SH-SY5Y (cell line): ENCODE measurements around the gene EDIL3.

ENCODE experiments used
- GATA2 ChIP-seq: IDR thresholded peaks from 2 replicates; pipeline ENCODE4 v1.6.1; 2011; ENCODE audit warnings: mild to moderate bottlenecking, low read depth, low read length
- GATA3 ChIP-seq: IDR thresholded peaks from 2 replicates; pipeline ENCODE4 v1.6.1; 2011; ENCODE audit warnings: low read depth, mild to moderate bottlenecking, low read length, moderate library complexity

Gene EDIL3

DNA sequence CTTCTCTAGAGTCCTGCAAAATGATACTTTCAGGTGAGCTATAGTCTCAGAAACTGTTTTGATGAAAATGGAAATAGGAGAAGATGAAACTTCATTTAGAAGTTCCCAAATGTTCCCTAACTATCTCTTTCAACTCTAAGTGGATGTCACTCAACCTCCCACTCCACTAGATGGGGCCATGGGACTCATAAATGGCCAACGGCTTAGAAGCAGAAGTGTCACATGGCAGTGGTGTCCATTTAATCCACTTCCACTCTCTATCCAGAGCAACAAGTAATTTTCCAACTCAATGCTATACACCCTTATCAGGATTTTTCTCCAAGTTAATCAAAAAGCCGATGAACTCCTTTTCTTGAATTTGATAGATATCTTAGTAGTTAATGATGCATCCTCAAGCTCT is 295.7 kb downstream of the EDIL3 start:
- TF ChIP-seq GATA2, result no peak
- no peak for TF ChIP-seq GATA3

DNA sequence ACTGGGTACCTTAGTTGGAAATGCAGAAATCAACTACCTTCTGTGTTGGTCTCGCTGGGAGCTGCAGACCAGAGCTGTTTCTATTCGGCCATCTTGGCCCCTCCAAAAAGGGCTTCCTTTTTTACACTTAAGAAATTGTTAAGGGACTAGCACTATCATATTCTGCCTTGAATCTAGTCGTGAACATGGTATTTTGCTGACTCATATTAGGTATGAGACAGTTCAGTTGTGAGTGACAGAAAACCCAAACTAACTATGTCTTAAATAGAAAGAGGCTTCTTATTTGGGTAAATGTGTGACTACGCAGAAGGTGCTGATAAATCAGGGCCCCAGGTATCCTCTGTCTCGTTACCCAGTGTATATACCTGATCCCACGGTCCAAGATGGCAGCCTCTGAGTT is 298.2 kb downstream of the EDIL3 start:
- TF ChIP-seq GATA3 (no peak), GATA2 (no peak)

DNA sequence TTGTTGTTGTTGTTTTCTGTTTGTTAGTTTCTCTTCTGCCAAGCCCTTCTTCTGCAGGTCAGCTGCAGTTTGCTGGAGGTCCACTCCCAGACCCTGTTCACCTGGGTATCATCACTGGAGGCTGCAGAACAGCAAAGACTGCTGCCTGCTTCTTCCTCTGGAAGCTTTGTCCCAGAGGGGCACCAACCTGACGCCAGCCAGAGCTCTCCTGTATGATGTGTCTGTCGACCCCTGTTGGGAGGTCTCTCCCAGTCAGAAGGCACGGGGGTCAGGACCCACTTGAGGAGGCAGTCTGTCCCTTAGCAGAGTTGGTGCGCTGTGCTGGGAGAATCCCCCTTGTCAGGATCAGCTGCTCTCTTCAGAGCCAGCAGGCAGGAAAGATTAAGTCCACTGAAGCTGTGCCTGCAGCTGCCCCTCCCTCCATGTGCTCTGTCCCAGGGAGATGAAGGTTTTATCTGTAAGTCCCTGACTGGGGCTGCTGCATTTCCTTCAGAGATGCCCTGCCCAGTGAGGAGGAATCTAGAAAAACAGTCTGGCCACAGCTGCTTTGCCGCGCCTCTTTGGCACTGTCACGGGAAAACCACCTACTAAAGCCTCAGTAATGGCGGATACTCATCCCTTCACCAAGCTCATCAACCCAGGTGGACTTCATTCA is 299.2 kb downstream of the EDIL3 start:
- TF ChIP-seq GATA2 (no peak), GATA3 (no peak)

DNA sequence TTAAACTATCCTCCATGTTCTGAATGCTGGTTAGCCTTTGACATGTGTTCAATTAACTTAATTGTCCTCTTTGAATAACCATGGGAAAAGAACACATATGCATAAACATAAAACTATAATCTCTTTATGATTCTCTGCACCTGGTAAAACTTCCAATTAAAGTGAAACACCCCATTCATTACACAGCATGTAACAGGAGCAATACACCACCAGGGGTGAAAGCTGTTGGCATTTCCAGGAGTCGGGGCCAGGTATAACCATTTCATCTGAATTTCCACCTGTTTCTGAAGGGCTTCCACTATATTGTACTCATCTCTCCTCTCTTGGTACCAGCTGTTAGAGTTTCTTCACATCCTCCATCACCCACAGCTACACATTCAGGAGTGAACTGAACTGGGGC is 303.8 kb downstream of the EDIL3 start:
- TF ChIP-seq GATA3 (no peak), GATA2 (no peak)

DNA sequence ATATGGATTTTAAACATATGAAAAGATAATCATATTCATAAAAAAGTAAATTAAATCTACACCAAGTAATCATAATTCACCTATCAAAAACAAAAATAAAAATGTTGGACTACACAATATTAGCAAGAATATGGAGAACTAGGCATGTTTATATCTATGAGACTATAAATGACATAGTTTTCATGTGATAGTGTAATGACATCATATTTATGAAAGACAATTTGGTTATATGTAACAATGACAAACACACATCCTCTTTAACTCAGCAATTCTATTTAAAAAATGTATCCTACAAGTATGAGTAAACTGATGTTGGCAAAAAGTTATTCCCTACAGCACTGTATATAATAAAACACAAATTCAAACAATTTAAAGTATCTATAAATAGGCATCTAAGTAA is 312.3 kb downstream of the EDIL3 start:
- TF ChIP-seq GATA3, result no peak
- no peak for TF ChIP-seq GATA2

DNA sequence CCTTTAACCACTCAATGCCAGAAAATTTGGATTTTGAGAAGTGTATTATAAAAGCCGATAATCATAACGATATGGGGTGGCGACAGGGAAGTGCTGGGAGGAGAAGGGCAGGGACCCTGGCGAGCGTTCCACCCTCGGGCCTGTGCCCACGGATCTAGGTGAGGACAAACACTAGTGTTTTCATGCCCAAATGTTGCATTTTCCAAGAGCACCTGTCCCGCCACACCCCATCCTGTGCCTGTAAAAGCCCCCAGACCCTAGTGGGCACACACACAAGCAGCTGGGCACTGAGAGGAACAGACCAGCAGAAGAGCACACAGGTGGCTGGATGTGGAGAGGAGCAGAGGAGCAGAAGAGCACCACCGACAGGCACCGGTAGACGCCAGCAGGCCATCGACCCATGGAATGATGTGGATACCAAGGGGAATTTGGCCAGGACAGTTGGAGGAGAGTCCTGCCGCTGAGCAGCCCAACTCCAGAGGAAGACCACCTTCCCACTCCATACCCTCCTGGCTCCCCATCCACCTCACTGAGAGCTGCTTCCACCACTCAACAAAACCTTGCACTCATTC is 315.0 kb downstream of the EDIL3 start:
- TF ChIP-seq GATA3 (no peak), GATA2 (no peak)

DNA sequence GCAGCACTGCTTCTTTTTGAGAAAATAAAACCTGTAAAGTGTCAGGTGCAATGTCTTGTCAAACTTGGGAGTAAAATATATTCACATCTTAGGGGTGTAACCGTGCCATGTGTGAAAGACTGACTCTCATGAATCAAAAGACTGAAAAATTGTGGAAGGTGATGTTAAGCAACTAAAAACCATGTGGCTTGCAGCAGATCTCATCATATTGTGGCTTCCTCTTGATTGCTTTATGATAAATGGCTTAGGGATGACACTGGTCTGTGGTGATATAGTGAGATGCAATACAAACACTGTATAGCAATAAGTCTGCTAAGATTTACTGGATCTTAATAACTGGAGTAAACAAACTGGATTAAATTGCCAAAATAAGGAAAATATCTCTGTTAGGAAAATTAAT is 321.6 kb downstream of the EDIL3 start:
- no peak for TF ChIP-seq GATA3
- TF ChIP-seq GATA2, result no peak

DNA sequence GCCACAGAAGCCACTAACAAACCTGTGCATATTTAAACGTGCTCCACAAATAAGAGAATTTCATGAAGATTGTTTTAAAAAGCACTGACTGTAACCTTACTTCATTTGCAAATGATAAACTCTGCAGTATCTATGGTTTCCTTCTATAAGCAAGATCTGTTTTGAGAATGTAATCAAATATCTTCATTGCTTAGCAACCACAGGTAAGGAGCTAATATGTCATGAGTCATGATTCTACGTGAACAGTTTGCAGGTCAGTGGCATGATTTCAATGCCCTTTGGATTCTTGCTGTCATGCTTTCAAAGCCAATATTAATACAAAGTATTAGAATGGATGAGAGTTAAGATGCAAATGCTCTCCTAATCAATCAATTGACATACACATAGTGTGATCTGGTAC is 325.0 kb downstream of the EDIL3 start:
- TF ChIP-seq GATA2 (no peak), GATA3 (no peak)

DNA sequence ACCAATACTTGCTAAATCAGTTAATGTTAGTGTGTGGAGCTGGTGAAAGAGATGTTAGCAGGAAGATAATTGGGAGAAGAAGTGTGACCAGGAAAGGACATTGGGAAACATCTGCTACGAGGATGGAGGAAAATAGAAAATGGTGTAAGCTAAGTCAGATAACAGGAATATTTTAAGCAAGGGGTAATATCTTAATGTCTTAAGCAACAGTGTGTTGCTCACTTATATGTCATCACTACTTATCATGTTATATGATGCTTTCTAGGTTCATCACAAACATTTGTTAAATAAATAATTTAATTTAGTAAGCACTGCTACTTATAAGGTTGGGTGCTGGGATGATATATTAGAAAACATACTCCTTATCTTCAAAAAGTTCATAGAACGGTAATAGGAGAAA is 326.1 kb downstream of the EDIL3 start:
- no peak for TF ChIP-seq GATA3
- TF ChIP-seq GATA2, result no peak

DNA sequence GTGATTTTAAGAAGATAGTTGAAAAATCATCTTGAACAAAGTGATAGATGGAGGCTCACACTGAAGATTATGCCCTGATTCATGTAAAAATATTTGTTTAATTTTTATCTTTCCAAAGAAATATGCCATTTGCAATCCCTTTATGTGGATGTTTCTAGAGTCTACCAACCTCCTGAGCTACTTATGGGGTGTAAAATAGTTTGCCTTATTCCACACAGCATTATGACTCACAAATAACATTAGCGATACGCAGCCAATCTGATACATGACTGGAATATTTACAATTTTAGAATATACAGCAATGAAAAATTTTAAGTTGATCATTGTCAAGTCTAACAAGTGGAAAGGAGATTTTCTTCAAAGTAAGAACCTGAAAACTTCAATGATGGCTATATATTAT is 327.5 kb downstream of the EDIL3 start:
- TF ChIP-seq GATA2 (no peak), GATA3 (no peak)

DNA sequence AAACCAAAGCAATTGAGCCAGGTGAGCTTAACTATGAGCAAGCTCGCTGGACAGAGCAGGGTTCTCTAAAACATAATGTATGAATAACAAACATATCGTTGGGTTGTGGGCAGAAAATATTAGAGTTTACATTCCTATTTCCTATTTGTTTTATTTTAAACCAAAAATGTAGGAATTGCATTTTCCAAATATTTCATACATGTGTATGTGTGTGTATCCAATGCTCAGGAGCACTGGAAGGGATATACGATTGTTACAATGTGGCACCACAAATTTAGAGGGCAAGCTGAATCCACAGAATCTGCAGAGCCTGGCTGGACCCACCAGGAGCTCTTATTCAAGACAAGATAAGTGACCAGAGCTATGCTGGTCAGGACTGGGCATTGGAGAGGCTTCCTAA is 338.7 kb downstream of the EDIL3 start:
- TF ChIP-seq GATA2, result no peak
- TF ChIP-seq GATA3, result no peak

DNA sequence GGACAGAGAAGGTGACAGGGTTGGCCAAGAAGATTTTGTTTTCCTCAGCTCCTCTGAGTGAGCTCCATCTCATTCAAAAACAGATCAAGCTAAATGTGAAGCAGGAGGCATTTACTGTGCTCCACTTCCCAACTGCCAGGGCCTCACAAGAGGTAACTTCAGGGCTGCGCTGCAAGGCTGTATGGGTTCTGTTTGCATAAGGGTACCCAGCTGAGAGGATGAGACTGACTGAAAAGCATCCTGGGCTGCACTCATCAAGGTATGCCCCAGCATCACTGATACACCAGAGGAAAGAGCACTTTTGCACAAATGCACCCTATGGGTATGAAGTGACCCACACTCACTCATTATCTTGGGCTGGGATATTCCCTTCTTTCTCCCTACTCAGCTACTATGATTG is 347.8 kb downstream of the EDIL3 start:
- TF ChIP-seq GATA2 (no peak), GATA3 (no peak)

DNA sequence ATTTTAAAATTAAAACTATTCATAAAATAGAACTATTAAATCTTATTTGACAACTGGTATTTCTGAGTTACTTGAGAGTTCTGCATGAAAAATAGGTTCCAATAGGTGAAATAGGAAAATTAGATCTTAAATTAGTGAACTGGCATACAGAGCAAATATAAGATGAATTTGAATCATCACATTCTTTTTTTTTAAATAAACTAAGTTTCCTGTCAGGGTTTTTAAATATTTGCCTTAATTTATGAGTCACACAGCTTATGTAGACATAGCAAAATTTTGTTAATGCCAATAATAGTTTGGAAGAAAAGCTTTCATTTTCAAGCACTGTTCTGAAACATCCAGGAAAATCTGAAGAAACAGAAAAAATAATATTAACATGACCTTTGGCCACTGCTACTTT is 352.4 kb downstream of the EDIL3 start:
- TF ChIP-seq GATA2, result no peak

DNA sequence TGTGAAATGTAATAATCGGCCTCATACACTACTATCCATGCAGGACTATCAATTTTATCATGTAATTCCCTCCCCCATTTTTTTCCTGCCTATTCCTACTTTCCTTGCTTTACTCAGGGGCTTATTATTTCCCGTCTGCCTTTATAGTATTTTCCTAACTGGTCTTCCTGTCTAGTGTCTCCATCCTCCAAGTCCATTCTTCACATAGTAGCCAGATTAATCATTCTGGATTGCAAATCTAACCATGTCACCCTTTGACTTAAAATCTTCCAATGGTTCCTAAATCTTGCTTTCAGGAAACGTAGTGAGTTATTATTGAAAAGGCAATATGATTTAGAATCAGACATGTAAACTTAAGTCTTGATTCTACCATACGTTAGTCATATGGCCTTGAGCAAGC is 356.6 kb downstream of the EDIL3 start:
- TF ChIP-seq GATA3, result no peak
- TF ChIP-seq GATA2, result no peak

DNA sequence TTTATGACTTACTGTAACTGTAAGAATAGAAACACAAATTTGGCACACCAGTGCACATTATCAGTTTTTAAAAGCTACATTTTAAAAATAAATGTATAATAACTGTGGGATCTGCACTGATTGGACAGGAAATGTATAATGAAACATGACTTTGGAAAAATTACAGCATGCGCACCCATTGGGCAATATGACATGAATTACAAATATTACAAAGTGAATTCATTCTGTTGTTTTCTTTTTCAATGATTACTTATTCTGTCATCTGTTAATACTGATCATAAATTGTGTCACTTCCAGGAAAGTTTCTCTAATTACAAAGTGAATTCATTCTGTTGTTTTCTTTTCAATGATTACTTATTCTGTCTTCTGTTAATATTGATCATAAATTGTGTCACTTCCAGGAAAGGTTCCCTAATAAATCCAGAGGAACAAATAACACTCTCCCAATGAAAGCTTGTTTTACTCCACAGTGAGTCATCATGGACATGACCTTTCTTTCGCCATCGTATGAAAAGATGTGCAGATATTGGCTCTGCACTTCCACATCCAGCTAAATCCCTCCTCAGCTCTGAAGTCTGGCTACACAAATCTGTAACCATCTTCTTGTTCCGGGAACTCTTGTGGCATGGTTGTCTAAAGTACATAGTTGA is 367.0 kb downstream of the EDIL3 start:
- TF ChIP-seq GATA2, result no peak
- TF ChIP-seq GATA3, result no peak
